Activated CD4-positive, alpha-beta T cell treated with anti-CD3 and anti-CD28 coated beads, Interleukin-2, amount 50 U/mL, for 1 hour (primary cell): ENCODE data around the gene SSNA1.
A peak's percentile ranks its signal among the peaks of the same experiment; 100 is the strongest.

ENCODE experiments used
- DNase-seq: peaks from one replicate; pipeline ENCODE4 v3.0.0-alpha.2; 2020

Gene SSNA1

GRCh38 chr9:137204731-137205125 lies 16.3 kb downstream of the SSNA1 start:
- DNase-seq = no peak

- DNase-seq = peak; percentile 92
Observed at GRCh38 chr9:137205126-137206069, 16.9 kb downstream of the SSNA1 start, which contains the start of the genes NDOR1 and TMEM203. TSS of gene NDOR1 (plus strand) at chr9:137205700. CDS start at chr9:137205778, 78 bp downstream. TSS of gene TMEM203 (minus strand) at chr9:137205648. CDS start at chr9:137205414, 234 bp downstream.

DNA sequence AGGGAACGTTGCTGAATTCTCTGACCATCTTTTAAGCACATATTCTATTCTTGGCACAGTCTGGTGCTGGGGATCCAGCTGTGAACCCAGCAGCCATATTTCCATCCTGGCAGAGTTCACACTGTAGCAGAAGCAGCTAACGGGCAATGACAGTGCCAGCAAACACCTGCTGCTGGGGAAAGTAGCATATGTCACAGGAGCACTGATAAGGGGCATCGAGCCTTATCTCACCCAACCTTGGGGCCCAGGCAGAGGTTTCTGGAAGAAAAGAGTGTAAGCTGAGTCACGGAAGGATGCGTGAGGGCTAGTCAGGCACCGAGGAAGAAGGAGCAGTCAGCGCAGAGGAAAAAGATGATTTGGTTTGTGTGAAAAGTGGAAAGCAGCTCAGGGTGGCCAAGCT lies 18.1 kb downstream of the SSNA1 start:
- DNase-seq = no peak

DNA sequence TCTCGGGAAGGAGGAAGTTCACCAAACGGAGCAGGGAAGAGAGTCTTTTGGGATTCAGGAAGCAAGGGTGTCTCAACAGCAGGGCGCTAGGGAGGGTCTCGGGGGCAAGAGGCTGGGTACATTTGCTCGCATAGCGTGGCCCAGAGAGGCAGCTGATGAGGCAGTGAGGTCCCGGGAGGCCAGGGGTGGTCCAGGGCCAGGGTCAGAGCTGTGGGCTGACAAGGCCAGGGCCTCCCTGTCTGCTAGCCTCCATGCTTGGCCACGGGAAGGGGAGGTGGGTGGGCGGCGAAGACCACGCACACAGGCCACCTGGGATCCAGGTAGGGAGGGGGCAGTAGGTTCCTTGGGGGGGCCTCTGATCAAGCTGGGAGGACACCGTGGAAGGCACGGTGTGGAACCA lies 23.1 kb downstream of the SSNA1 start:
- no peak for DNase-seq

DNA sequence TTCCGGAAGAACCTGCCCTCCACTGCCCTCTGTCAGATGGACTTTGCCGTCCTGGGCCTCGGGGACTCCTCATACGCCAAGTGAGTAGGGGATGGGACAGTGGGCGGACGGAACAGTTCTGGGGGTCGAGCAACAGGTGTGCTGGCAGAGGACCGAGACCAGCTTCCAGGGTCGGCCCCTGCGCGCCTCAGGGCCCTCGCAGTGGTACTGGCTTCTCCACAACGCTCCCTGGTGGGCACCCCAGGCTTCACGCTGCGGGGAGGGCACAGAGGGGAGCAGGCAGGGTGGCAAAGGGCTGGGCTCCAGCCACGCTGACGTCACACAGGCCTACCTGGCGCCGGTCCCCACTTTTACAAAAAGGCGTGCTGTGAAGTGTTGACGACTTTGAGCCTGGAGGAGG lies 24.0 kb downstream of the SSNA1 start:
- DNase-seq = no peak

DNA sequence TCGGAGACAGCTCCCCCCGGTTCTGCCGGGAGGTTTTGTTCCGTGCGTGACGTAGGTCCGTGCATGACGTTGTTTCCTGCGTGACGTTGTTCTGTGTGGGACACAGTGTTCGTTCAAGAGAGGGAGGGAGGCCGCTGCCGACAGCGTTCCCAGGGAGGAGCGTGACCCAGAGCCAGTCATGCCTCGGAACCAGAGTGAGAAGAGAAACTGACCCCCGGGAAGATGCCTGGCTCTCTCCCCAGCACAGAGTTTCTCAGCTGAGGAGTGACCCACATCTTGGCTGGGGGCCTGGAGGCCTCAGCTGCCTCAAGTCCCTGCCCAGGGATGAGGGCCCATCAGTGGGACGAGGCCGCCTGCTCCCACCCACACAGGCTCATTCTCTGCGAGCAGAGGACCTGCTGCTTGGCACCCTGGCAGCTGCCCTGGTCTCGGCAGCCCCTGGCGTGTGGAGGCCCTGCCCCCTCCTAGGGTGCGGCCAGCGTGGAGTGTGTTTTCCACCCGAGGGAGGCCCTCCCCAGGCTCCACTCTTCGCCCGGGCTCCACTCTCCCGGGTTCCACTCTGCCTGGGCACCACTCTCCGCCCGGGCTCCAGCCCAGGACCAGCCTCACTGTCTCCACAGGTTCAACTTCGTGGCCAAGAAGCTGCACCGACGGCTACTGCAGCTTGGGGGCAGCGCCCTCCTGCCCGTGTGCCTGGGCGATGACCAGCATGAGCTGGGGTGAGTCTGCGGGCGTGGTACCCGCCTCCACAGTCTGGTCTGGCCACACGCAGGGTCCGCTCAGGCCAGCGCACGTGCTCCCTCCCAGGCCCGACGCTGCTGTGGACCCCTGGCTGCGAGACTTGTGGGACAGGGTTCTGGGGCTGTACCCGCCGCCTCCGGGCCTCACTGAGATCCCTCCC lies 24.9 kb downstream of the SSNA1 start:
- no peak for DNase-seq

- no peak for DNase-seq
Observed at GRCh38 chr9:137214620-137215019, 26.1 kb downstream of the SSNA1 start.

GRCh38 chr9:137215196-137215986 lies 26.9 kb downstream of the SSNA1 start:
- no peak for DNase-seq

DNA sequence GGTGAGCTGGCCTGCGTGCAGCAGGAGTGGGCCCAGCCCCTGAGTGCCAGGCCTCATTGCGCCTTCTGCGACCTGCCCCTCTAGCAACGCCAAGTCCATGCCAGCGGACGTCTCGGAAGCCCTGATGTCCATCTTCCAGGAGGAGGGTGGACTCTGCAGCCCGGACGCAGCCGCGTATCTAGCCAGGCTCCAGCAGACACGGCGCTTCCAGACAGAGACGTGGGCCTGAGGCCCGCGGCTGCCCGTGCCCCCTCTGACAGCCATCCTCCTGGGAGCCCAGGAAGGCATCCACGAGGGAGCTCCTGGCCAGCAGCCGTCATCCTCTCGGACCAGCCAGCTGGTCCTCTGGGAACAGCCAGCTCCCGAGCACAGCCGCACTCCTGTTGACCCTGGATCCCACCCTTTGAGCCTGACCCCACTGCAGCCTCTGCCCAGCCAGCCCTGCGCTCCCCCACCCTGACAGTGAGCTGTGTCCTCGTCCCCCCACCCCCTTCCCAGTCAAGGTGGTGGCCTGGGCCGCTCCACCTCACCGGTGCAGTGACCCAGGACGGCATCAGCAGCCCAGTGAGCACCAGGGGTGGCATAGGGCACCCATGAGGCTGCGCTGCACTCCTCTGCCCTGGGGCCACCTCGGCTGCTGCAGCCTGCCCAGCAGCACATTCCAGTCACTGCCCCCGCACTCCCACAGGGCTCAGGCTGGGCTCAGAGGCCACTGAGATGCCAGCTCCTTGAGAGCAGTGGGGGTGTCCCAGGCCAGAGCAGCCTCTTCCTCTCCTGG lies 27.9 kb downstream of the SSNA1 start:
- DNase-seq = no peak

- DNase-seq = no peak
Observed at GRCh38 chr9:137217276-137218211, 29.1 kb downstream of the SSNA1 start.

DNA sequence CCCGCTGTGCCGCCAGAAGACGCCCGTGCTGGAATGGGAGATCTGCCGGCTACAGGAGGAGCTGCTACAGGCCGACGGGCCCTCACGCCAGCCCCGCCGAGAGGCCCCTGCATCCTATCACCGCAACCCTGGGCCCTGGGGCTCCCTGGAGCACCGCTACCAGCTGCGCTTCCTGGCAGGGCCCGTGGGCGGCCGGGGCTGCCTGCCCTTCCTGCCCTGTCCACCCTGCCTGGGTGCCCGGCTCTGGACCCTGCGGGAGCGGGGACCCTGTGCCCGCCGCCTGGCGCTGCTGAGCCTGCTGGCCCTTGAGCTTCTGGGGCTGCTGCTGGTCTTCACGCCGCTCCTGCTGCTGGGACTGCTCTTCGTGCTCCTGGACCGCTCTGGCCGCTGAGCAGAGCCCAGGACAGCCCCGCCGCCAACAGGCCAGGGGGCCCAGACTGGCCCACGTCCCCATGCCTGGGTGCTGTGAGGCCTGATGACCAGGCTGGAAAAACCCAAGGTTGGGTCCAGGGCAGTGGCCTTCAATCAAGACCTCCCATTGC lies 29.8 kb downstream of the SSNA1 start:
- no peak for DNase-seq

GRCh38 chr9:137218754-137219271 lies 30.3 kb downstream of the SSNA1 start:
- DNase-seq = no peak

- no peak for DNase-seq
Observed at GRCh38 chr9:137219757-137220316, 31.4 kb downstream of the SSNA1 start.

DNA sequence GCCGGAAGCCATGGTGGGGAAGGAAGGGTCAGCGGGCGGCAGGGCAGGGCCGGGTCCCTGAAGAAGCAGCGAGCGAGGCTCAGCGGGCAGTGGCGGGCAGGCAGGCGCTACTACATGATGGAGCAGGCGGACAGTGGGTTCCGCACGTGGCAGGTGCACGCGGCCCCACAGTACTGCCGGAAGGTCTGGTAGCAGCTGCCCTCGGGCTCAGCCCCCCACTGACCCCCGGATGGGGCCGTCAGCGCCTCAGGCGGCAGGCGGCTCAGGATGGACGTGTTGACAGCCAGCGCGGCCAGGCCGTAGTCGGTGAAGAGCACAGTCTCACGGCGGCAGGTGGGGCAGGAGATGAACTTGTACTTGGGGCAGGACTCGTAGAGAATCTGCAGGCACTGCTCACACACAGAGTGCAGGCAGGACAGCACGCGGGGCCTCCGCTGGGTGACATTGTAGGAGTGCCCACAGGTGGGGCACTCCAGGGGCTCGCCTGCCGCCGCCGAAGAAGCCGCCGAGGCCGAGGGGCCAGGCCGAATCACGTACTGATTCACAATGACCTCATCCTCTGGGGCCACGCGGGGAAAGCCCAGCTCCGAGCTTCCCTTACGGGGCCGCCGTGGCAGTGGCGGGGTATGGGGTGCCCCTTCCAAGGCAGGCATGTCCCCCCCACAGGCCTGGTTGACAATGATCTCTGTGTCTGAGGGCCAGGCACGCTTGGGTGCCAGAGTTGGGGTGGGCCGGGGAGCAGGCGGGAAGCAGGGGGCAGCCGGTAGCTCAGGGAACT lies 32.0 kb downstream of the SSNA1 start:
- no peak for DNase-seq

DNA sequence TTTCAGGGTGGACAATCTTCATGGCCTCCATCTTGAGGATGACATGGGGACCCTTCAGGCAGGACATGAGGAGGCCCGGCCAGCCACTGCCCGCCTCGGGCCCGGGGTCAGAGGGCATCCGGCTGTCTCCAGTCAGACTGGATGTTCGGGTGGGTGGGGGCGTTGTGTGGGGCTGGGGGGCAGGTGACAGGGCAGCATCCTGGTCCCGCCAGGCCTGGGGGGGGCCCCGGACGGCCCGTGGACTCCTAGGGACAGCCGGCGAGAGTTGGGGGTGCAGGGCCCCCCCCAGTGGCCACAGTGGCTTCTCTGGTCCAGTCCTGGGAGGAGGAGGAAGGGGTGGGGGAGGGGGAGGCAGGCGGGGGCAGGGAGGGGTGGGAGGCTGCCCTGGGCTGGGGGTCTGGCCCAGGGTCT lies 32.6 kb downstream of the SSNA1 start:
- no peak for DNase-seq

DNA sequence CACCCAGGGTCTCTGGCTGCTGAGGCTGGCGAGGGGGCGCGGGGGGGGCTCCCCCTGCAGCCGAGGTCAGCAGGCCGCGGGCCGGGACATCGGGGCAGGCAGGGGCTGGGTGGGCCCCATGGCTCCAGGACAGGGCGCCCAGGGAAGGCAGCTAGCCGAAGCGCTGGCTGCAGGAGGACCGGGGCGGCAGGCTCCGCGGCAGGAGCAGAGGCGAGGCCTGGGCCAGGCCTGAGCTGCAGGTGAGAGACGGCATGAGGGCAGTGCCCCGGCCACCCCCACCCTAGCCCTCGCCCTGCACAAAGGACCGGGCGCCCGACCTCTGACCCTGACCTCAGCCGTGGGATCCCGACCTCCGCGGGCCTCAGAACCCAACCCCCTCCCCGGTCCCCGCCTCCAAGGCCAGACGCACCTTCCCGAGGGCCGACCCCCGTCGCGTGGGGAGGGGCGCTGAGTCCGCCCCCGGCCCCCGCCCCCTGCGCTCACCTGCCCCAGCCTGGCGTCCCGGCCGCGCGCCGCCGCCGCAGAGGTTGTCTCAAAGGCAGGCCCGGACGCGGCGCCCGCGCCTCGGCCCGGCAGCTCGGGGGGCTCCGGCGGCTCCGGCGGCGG lies 33.1 kb downstream of the SSNA1 start:
- no peak for DNase-seq

GRCh38 chr9:137222190-137223077 lies 34.0 kb downstream of the SSNA1 start, which contains the start of gene RNF208:
TSS of gene RNF208 (minus strand) at chr9:137222240. CDS start at chr9:137221212, 1,028 bp downstream.
- no peak for DNase-seq
